ENCODE results near the gene CAMKMT. TPM values are rescaled to one million over a fixed set of nuclear protein-coding genes. Genes with fewer than 3 reads are reported as not detected.

CAMKMT gene
- total RNA-seq, 1 experiment from 2014 or later, result 12.5 TPM

DNA sequence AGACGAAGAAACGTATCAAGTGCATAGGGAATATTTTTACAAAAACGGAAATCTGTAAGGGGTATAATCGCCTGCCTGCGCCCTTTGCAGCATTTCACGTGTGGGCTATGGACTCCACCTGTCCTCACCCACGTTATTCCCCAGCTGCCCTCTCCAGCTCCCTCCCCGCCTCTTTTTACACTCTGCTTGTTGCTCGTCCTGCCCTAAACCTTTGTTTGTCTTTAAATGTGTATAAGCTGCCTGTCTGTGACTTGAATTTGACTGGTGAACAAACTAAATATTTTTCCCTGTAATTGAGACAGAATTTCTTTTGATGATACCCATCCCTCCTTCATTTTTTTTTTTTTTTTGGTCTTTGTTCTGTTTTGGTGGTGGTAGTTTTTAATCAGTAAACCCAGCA is 410.4 kb downstream of the CAMKMT start:
- H3K4me1 ChIP-seq (ENCODE audit: insufficient read depth, low read length, poor library complexity, severe bottlenecking), result peaks cover 29% of the 10 kb centered on the region
- H3K36me3 ChIP-seq (ENCODE audit: insufficient read depth, low read length, poor library complexity, severe bottlenecking), result no peaks in the 10 kb centered on the region
- no TSS peak for BruUV-seq (replicated peaks)
- intact Hi-C loops (cut with micrococcal nuclease; ENCODE audit: unreplicated experiment), result no loop called here
- H3K27me3 ChIP-seq (replicated peaks; ENCODE audit: insufficient read depth, low read depth, low read length, poor library complexity), result peaks cover 72% of the 10 kb centered on the region
- H3K4me3 ChIP-seq (ENCODE audit: low read depth, low read length, poor library complexity, severe bottlenecking), result no peak overlapping the region
- H3K9me3 ChIP-seq (ENCODE audit: low read depth, low read length, poor library complexity, severe bottlenecking), result no peaks in the 10 kb centered on the region
- no peak for TF ChIP-seq EZH2 (IDR thresholded peaks at IDR 0.05; ENCODE audit: borderline replicate concordance, low read depth, low read length, poor library complexity, severe bottlenecking)
- TF ChIP-seq, protein P1, sequence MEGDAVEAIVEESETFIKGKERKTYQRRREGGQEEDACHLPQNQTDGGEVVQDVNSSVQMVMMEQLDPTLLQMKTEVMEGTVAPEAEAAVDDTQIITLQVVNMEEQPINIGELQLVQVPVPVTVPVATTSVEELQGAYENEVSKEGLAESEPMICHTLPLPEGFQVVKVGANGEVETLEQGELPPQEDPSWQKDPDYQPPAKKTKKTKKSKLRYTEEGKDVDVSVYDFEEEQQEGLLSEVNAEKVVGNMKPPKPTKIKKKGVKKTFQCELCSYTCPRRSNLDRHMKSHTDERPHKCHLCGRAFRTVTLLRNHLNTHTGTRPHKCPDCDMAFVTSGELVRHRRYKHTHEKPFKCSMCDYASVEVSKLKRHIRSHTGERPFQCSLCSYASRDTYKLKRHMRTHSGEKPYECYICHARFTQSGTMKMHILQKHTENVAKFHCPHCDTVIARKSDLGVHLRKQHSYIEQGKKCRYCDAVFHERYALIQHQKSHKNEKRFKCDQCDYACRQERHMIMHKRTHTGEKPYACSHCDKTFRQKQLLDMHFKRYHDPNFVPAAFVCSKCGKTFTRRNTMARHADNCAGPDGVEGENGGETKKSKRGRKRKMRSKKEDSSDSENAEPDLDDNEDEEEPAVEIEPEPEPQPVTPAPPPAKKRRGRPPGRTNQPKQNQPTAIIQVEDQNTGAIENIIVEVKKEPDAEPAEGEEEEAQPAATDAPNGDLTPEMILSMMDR (conservative IDR thresholded peaks at IDR 0.05; ENCODE audit: low read depth, low read length), result no peak
- ChIA-PET POLR2A (ENCODE audit: low non-redundant PET) (no interaction called here), CTCF (no interaction called here)
- DNase-seq (ENCODE audit: low spot score), result no peak
- H3K27ac ChIP-seq (ENCODE audit: low read depth, low read length, poor library complexity, severe bottlenecking), result no peak overlapping the region

DNA sequence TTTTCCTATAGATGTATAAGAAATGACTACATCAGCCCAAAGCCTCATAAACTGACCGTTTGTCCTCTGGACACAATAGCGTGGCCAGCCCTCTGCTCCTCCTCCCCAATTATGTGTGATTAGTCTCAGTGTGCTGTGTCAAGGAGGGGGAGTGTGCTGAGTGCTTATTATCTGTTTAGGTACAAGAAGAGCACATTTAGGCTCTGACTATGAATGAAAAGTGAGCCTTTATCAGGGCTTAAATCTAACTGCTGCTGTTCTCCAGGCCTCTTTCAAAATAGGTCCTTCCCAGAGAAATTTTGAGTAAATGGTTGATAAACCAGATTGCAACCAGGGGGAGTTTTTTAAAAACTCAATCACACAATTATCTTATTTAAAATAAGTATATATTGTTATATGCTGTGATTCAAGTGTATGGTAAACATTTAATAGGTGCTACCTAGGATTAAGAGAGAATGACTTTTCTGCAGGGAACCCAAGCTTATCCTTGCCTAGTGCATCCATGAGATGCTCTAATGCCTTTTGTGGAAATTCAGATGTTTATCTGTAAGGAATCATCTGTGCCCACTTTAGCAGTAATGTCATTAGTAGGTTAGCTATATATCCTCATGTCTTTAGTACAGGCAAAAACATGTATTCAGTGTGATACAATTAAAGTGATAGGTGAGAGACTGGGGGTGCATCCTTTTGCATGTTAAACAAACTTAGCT is 411.1 kb downstream of the CAMKMT start:
- Histone ChIP-seq H3K4me3 (ENCODE audit: low read depth, low read length, poor library complexity, severe bottlenecking) (no peak overlapping the region), H3K27me3 (replicated peaks; ENCODE audit: insufficient read depth, low read depth, low read length, poor library complexity) (peaks cover 65% of the 10 kb centered on the region), H3K27ac (ENCODE audit: low read depth, low read length, poor library complexity, severe bottlenecking) (no peak overlapping the region), H3K36me3 (ENCODE audit: insufficient read depth, low read length, poor library complexity, severe bottlenecking) (no peaks in the 10 kb centered on the region), H3K4me1 (ENCODE audit: insufficient read depth, low read length, poor library complexity, severe bottlenecking) (peaks cover 36% of the 10 kb centered on the region), H3K9me3 (ENCODE audit: low read depth, low read length, poor library complexity, severe bottlenecking) (no peaks in the 10 kb centered on the region)
- TF ChIP-seq, protein P1 (conservative IDR thresholded peaks at IDR 0.05; ENCODE audit: low read depth, low read length), result no peak
- no peak for TF ChIP-seq EZH2 (IDR thresholded peaks at IDR 0.05; ENCODE audit: borderline replicate concordance, low read depth, low read length, poor library complexity, severe bottlenecking)
- POLR2A ChIA-PET (ENCODE audit: low non-redundant PET), result interaction anchor here (0.6 kb wide), 1 partner anchor 54 kb away, joined by 3 read pairs; no protein-coding TSS in a partner anchor
- CTCF ChIA-PET, result no interaction called here
- no peak for DNase-seq (ENCODE audit: low spot score)
- no TSS peak for BruUV-seq (replicated peaks)
- intact Hi-C loops (cut with micrococcal nuclease; ENCODE audit: unreplicated experiment), result no loop called here

- Histone ChIP-seq H3K9me3 (ENCODE audit: low read depth, low read length, poor library complexity, severe bottlenecking) (no peaks in the 10 kb centered on the region), H3K4me1 (ENCODE audit: insufficient read depth, low read length, poor library complexity, severe bottlenecking) (peaks cover 43% of the 10 kb centered on the region), H3K4me3 (ENCODE audit: low read depth, low read length, poor library complexity, severe bottlenecking) (no peak overlapping the region), H3K36me3 (ENCODE audit: insufficient read depth, low read length, poor library complexity, severe bottlenecking) (no peaks in the 10 kb centered on the region), H3K27ac (ENCODE audit: low read depth, low read length, poor library complexity, severe bottlenecking) (no peak overlapping the region), H3K27me3 (replicated peaks; ENCODE audit: insufficient read depth, low read depth, low read length, poor library complexity) (peaks cover 59% of the 10 kb centered on the region)
- TF ChIP-seq EZH2 (IDR thresholded peaks at IDR 0.05; ENCODE audit: borderline replicate concordance, low read depth, low read length, poor library complexity, severe bottlenecking), result no peak
- TF ChIP-seq, protein P1 (conservative IDR thresholded peaks at IDR 0.05; ENCODE audit: low read depth, low read length), result no peak
- POLR2A ChIA-PET (ENCODE audit: low non-redundant PET), result no interaction called here
- intact Hi-C loops (cut with micrococcal nuclease; ENCODE audit: unreplicated experiment), result no loop called here
- DNase-seq (ENCODE audit: low spot score), result no peak
- no TSS peak for BruUV-seq (replicated peaks)
- CTCF ChIA-PET, result no interaction called here
Observed at GRCh38 chr2:44774826-44775492, 413.2 kb downstream of the CAMKMT start.
